ENCODE measurements around the gene POLD2.

POLD2 gene

DNA sequence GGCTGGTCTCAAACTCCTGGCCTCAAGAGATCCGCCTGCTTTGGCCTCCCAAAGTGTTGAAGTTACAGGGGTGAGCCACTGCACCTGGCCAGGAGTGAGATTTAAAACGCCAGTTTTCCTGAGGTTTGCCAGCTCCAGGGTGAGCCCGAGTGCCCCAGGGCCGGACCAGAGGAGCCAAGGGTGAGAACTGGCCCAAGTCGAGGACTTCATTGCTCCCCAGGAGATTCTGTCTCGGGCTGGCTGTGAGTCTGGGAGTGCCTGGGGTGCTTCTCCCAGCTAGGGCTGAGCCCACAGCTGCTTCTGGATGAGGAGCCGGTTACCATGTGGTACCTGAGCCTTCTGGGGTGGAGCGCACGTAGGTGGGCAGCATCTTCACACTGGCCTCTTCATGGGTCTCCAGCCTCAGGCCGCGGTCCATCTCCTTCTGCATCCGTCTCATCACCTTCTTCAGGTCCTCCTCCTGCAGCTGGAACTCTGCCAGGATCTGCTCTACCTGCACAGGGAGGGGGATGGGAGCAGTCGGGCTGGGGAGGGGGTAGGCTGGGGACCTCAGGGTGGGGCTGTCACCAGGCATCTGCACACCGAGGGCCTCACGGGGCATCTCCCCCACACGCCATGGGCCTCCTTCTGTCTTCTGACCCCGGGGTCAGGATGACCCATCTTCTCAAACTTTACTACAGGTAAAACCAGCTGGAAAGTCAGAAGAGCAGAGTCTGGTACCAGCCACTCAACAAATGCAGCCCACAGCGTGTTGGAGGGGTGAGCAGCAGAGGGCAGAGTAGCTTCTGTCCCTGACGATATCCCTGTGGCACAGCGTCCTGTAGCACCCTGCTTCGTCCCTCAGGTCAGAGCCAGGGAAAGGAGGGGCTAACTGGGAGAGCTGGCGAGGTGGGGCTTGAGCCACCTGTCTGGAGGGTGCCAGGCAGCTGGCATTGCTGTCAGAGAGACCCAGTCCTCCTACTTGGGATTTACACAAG, 29.9 kb upstream of the POLD2 start:
- DNase-seq: no peak

- DNase-seq: no peak
These were observed 28.6 kb upstream of the POLD2 start for GRCh38 chr7:44151956-44152355.

GRCh38 chr7:44150966-44151941, 27.9 kb upstream of the POLD2 start:
- no peak for DNase-seq

DNA sequence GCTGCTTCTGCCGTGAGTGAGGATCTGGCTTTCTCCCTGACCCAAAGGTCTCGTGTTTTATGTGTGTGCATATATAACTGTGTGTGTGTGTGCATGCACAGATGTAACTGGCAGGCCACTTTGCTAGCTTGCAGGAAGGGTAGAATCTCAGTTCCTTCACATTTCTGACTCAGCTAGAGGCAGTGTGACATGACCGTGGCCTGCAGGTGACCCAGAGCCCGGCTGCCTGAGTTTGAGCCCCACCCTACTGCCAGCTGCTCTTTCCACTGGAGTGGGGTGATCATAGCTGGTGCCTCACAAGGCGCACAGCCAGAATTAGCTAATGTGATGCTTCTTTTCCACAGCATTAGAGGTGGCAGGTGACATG, 27.1 kb upstream of the POLD2 start:
- DNase-seq: no peak

GRCh38 chr7:44149571-44150465, 26.5 kb upstream of the POLD2 start:
- no peak for DNase-seq

- no peak for DNase-seq
These were observed 25.7 kb upstream of the POLD2 start for GRCh38 chr7:44148961-44149536.

DNA sequence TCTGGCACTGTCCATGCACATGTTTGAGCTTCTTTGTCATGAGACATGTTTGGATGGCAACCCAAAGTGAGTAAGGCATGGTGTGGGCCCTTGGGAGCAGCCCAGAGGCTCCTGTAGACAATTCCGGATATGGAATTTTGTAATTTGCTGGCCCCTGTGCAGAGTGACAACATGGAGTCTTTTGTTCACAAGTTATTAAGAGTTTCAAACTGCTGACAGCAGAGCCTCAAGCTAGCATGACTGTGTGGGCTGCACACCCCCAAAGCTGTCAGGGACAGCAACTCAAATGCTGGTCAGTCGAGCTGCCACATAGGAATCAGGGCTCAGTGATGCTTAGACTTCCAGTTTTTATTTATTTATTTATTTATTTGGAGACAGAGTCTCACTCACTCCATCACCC, 24.8 kb upstream of the POLD2 start:
- DNase-seq: no peak

DNA sequence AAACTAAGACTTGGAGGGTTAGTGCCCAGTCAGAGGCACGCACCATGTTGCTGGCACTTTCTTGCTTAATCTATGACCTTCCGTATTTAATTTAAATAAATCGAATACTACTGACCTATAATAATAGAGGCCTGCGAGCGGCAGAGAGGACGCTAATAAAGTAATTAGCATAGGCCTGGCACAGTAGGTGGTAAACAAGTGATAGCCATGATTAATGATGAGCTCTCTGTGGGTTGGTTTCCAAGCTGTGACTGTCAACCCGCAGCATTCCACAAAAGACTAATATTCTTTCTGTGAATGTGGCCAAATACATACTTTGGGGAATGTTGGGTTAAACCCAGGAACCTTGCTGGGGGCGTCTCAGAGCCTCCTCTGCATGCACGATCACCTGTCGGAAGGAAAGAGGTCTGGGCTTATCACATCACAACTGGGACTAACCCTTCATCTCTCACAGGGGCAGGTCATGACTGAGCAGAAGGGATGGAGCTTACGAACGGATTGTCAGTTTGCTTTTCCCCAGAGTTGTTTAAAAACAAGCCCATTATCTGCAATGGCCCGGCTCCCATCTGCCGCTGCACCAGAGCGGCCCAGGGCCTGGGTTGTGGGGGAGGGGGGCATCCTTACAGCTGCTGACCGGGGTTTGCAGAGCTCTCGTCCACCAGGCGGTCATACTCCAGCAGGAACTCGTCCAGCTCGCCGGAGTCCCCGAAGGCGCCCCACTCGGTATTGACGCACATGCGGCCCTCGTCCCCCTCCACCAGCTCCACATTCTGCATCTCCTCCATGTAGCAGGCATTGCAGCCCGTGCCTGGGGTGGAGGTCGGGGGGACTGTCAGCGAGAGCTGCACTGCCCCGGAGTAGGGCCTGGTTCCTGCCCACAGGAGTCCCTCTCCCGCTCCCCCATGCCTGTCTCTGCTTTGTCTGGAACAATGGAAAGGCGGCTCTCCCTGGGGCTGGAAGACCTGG, 24.0 kb upstream of the POLD2 start:
- DNase-seq: no peak

GRCh38 chr7:44145969-44146911, 22.9 kb upstream of the POLD2 start:
- DNase-seq: peak; percentile 35

DNA sequence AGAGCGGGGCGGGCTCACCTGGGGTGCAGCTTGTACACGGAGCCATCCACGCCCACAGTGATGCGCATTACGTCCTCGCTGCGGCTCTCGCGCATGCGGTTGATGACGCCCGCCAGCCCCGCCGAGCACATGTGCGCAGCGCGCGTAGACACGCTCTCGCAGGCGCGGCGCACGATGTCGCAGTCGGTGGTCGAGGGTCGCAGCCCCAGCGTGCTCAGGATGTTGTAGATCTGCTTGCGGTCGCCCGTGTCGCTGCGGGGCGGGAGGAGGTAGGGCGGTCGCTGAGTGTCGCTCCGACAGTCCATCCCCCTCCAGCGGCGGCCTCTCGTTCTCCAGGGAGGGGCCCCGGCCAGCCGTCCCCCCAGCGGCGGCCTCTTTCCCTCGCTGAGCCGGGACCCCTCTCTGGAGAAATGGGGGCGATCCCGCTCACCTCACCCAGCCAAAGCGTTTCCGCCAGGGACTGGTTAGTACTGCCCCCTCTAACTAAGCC, 22.2 kb upstream of the POLD2 start:
- peak; percentile 27 for DNase-seq

- DNase-seq: no peak
These were observed 21.7 kb upstream of the POLD2 start for GRCh38 chr7:44144968-44145478.

DNA sequence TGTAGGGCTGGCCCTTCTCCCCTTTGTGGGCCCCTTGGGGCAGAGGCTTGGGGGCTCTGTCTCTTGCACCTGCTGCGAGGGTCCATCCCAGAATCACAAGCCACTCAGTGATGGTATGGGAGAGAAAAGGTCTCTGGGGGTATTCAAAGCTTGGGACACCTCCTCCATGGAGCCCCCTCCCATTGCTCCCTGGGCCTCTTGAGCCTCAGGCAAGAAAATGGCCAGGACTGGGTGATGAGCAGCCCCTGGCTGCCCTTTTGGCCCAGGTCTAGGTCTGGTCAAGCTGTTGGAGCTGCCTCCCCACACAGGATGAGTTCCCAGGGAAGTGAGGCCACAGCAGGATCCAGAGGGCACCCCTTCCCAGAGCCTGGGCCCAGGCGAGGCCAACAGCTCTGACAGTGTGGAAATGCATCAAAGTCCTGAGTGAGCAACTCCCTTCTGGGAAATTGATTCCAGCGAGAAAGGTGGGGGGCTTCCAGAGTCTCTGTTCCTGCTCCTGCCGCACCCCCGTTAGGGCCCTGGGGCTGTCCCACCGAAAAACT, 21.1 kb upstream of the POLD2 start:
- DNase-seq: no peak

DNA sequence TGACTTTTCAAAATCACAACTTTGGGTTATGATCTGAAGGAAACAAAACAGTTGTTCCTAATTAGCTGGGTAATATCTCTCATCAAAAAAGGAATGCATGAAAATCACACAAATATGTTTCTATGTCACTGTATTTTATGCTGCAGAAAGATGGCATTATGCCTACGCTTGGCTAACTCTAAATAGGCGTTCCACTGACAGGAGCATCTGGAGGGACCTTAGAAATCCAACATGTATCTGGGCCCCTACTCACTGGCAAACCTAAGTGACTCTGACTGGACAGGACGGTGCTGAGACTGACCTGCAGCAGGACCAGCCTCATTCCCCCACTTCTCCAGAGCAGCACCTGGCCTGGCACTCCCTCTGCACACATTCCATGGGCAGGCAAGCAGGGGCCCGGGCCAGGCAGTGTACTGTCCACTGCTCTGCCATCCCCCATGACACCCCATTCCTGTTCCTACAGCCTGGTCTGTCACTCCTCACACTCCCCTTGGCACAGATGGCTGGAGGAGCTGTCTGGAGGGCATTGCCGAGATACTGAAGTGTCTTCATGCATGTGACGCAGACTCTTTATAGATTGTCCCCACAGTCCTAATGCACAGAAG, 20.4 kb upstream of the POLD2 start:
- DNase-seq: no peak

- DNase-seq: no peak
These were observed 18.7 kb upstream of the POLD2 start for GRCh38 chr7:44142028-44142427.

DNA sequence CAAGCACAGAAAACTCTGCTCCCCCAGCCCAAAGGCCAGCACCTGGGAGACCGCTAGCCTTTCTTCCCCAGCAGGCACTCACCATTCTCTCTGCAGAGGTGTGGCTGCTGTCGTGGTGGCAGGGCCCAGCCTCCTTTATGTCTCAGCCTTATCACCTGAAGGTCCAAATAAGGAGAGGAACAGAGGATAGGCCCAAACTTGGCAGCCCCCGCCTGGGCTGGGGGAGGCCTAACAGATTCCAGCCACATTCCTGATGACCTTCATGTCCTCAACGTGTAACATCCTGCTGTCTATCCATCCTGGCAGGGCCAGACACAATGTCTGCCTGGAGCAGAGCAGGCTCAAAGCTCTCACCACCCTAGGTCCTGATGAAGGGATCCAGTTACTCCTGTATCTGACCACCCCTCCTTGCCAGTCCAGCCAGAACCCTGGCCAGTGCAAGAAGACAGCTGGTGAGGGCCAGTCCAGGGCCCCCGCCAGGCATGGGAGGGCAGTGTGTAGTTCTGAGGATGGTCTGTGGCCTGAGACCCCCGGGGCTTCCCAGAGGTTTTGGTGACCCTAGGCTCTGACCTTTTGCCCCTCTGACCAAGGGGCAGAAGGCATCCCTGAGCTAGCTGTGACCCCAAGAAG, 18.0 kb upstream of the POLD2 start, which contains the start of gene MYL7:
MYL7 (minus strand) TSS at position 112 of the 630 bp plus-strand sequence; CDS start at position 85, 27 bp downstream.
- no peak for DNase-seq

- no peak for DNase-seq
These were observed 17.0 kb upstream of the POLD2 start for GRCh38 chr7:44140341-44140740.

DNA sequence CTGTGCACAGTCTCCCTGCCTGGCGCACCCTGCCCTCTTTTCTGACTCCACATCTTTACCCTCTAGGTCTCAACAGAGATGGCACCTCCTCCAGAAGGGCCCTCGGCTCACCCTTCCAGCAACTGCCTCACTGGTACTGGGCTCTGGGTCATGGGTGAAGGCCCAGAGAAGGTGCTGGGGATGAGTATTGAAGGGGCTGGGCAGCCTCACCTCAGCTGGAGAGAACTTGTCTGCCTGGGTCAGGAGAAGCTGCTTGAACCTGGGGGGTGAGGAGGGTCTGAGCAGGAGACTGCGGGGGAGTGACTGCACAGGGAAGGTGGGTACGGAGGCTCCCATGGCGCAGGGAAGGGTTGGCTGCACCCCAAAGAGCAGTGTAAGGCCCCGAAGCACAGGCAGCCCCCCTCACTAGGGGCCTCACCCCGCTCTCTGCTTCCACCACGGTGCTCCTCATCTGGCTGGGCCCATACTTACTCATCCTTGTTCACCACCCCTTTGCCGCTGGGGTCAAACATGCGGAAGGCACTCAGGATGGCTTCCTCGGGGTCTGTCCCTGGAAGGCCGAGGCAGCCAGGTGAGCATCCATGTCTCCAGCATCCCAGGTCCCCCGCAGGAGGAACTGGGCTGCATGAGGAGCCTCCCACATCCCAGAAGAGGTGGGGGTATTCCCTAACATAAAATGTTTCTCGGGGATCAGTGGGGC, 16.1 kb upstream of the POLD2 start:
- no peak for DNase-seq

All from activated gamma-delta T cell (primary cell).